Measurements from ENCODE around the gene DPYSL4.

DNA sequence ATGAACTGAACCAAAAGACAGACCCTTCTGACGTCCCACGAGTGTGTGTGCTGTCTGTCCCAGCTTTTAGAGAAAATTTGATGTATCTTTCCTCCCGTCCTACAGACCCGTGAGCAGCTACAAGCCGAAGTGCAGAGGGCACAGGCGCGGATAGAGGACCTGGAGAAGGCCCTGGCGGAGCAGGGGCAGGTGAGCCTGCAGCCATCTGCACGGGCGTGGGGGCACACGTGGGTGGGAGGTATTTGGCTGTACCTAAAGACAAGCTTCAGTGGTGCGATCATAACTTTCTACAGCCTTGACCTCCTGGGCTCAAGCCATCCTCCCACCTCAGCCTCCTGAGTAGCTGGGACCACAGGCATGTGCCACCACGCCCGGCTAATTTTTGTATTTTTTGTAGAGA lies 41.7 kb upstream of the DPYSL4 start:
- TF ChIP-seq, protein P1, sequence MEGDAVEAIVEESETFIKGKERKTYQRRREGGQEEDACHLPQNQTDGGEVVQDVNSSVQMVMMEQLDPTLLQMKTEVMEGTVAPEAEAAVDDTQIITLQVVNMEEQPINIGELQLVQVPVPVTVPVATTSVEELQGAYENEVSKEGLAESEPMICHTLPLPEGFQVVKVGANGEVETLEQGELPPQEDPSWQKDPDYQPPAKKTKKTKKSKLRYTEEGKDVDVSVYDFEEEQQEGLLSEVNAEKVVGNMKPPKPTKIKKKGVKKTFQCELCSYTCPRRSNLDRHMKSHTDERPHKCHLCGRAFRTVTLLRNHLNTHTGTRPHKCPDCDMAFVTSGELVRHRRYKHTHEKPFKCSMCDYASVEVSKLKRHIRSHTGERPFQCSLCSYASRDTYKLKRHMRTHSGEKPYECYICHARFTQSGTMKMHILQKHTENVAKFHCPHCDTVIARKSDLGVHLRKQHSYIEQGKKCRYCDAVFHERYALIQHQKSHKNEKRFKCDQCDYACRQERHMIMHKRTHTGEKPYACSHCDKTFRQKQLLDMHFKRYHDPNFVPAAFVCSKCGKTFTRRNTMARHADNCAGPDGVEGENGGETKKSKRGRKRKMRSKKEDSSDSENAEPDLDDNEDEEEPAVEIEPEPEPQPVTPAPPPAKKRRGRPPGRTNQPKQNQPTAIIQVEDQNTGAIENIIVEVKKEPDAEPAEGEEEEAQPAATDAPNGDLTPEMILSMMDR (IDR thresholded peaks at IDR 0.05): no peak
- TF ChIP-seq EZH2phosphoT487 (IDR thresholded peaks at IDR 0.05): no peak
- TF ChIP-seq EZH2 (IDR thresholded peaks at IDR 0.05): no peak
